ENCODE results near the gene CKM. TPM values are rescaled to one million over a fixed set of nuclear protein-coding genes. Genes with fewer than 3 reads are reported as not detected.
"Not testable (repeated sequence)": the region's sequence is repeated elsewhere in the genome, so short reads cannot be mapped to it uniquely, and the experiment has no call there.

Gene CKM
- total RNA-seq, 1 donor from 2014 or later, result 3,746 TPM

- Histone ChIP-seq H3K27ac (ENCODE audit: low read depth, low read length) (no peak overlapping the region), H3K9me3 (ENCODE audit: control insufficient read depth in 3 of 3, low read length in 3 of 3) (no peaks in the 10 kb centered on the region), H3K36me3 (ENCODE audit: control insufficient read depth in 3 of 3, insufficient read depth in 3 of 3, low read length in 3 of 3) (no peaks in the 10 kb centered on the region), H3K27me3 (ENCODE audit: control insufficient read depth in 3 of 3, insufficient read depth in 3 of 3, low read length in 3 of 3) (peaks cover 16 to 40% (median 26%) of the 10 kb centered on the region in 3 donors), H3K9ac (ENCODE audit: low read depth in 1 of 3, low read length in 3 of 3) (peak overlapping the region in 1 of 3 donors; percentile 25), H3K4me3 (ENCODE audit: low read length in 3 of 3) (no peak overlapping the region), H3K4me1 (ENCODE audit: control insufficient read depth in 3 of 3, insufficient read depth in 3 of 3, low read length in 3 of 3) (peaks cover 2 to 13% (median 5%) of the 10 kb centered on the region in 3 donors)
These were observed 18.3 kb upstream of the CKM start for GRCh38 chr19:45340899-45341453.

GRCh38 chr19:45340232-45340898 lies 17.7 kb upstream of the CKM start, which contains the start of gene KLC3:
KLC3 (plus strand) TSS chr19:45340750; CDS start chr19:45345542, 4,792 bp downstream.
- H3K36me3 ChIP-seq (ENCODE audit: control insufficient read depth in 3 of 3, insufficient read depth in 3 of 3, low read length in 3 of 3), result no peaks in the 10 kb centered on the region
- no peak within 1 kb of the TSS for H3K27ac ChIP-seq (ENCODE audit: low read depth, low read length)
- peaks cover 16 to 33% (median 26%) of the 10 kb centered on the region in 3 donors for H3K27me3 ChIP-seq (ENCODE audit: control insufficient read depth in 3 of 3, insufficient read depth in 3 of 3, low read length in 3 of 3)
- H3K4me3 ChIP-seq (ENCODE audit: low read length in 3 of 3), result no peak within 1 kb of the TSS
- H3K9me3 ChIP-seq (ENCODE audit: control insufficient read depth in 3 of 3, low read length in 3 of 3), result no peaks in the 10 kb centered on the region
- H3K9ac ChIP-seq (ENCODE audit: low read depth in 1 of 3, low read length in 3 of 3), result peak within 1 kb of the TSS in 1 of 3 donors; percentile 25
- peaks cover 2 to 13% (median 5%) of the 10 kb centered on the region in 3 donors for H3K4me1 ChIP-seq (ENCODE audit: control insufficient read depth in 3 of 3, insufficient read depth in 3 of 3, low read length in 3 of 3)

GRCh38 chr19:45339629-45340028 lies 17.0 kb upstream of the CKM start:
- H3K36me3 ChIP-seq (ENCODE audit: control insufficient read depth in 3 of 3, insufficient read depth in 3 of 3, low read length in 3 of 3), result no peaks in the 10 kb centered on the region
- H3K27me3 ChIP-seq (ENCODE audit: control insufficient read depth in 3 of 3, insufficient read depth in 3 of 3, low read length in 3 of 3), result peaks cover 14 to 29% (median 22%) of the 10 kb centered on the region in 3 donors
- H3K4me1 ChIP-seq (ENCODE audit: control insufficient read depth in 3 of 3, insufficient read depth in 3 of 3, low read length in 3 of 3), result peaks cover 2 to 13% (median 5%) of the 10 kb centered on the region in 3 donors
- H3K4me3 ChIP-seq (ENCODE audit: low read length in 3 of 3), result no peak overlapping the region
- no peak overlapping the region for H3K9ac ChIP-seq (ENCODE audit: low read depth in 1 of 3, low read length in 3 of 3)
- no peaks in the 10 kb centered on the region for H3K9me3 ChIP-seq (ENCODE audit: control insufficient read depth in 3 of 3, low read length in 3 of 3)
- no peak overlapping the region for H3K27ac ChIP-seq (ENCODE audit: low read depth, low read length)

- Histone ChIP-seq H3K36me3 (ENCODE audit: control insufficient read depth in 3 of 3, insufficient read depth in 3 of 3, low read length in 3 of 3) (no peaks in the 10 kb centered on the region), H3K27me3 (ENCODE audit: control insufficient read depth in 3 of 3, insufficient read depth in 3 of 3, low read length in 3 of 3) (peaks cover 12 to 21% (median 16%) of the 10 kb centered on the region in 3 donors), H3K9me3 (ENCODE audit: control insufficient read depth in 3 of 3, low read length in 3 of 3) (no peaks in the 10 kb centered on the region), H3K9ac (ENCODE audit: low read depth in 1 of 3, low read length in 3 of 3) (no peak overlapping the region), H3K4me3 (ENCODE audit: low read length in 3 of 3) (no peak overlapping the region), H3K4me1 (ENCODE audit: control insufficient read depth in 3 of 3, insufficient read depth in 3 of 3, low read length in 3 of 3) (peaks cover 2 to 13% (median 5%) of the 10 kb centered on the region in 3 donors), H3K27ac (ENCODE audit: low read depth, low read length) (no peak overlapping the region)
These were observed 14.1 kb upstream of the CKM start for GRCh38 chr19:45336696-45337251.

GRCh38 chr19:45334881-45335280 lies 12.2 kb upstream of the CKM start:
- H3K4me1 ChIP-seq (ENCODE audit: control insufficient read depth in 3 of 3, insufficient read depth in 3 of 3, low read length in 3 of 3); H3K4me3 ChIP-seq (ENCODE audit: low read length in 3 of 3); H3K27me3 ChIP-seq (ENCODE audit: control insufficient read depth in 3 of 3, insufficient read depth in 3 of 3, low read length in 3 of 3); H3K36me3 ChIP-seq (ENCODE audit: control insufficient read depth in 3 of 3, insufficient read depth in 3 of 3, low read length in 3 of 3); H3K9ac ChIP-seq (ENCODE audit: low read depth in 1 of 3, low read length in 3 of 3); H3K27ac ChIP-seq (ENCODE audit: low read depth, low read length); H3K9me3 ChIP-seq (ENCODE audit: control insufficient read depth in 3 of 3, low read length in 3 of 3): not testable (repeated sequence)

- peaks cover 4 to 11% (median 5%) of the 10 kb centered on the region in 3 donors for H3K4me1 ChIP-seq (ENCODE audit: control insufficient read depth in 3 of 3, insufficient read depth in 3 of 3, low read length in 3 of 3)
- H3K4me3 ChIP-seq (ENCODE audit: low read length in 3 of 3), result no peak overlapping the region
- H3K36me3 ChIP-seq (ENCODE audit: control insufficient read depth in 3 of 3, insufficient read depth in 3 of 3, low read length in 3 of 3), result no peaks in the 10 kb centered on the region
These were observed 11.1 kb upstream of the CKM start for GRCh38 chr19:45333609-45334303.

GRCh38 chr19:45331411-45331810 lies 8.7 kb upstream of the CKM start:
- H3K9me3 ChIP-seq (ENCODE audit: control insufficient read depth in 3 of 3, low read length in 3 of 3), result no peaks in the 10 kb centered on the region
- no peak overlapping the region for H3K4me3 ChIP-seq (ENCODE audit: low read length in 3 of 3)
- no peaks in the 10 kb centered on the region for H3K36me3 ChIP-seq (ENCODE audit: control insufficient read depth in 3 of 3, insufficient read depth in 3 of 3, low read length in 3 of 3)
- no peak overlapping the region for H3K27ac ChIP-seq (ENCODE audit: low read depth, low read length)
- H3K27me3 ChIP-seq (ENCODE audit: control insufficient read depth in 3 of 3, insufficient read depth in 3 of 3, low read length in 3 of 3), result no peaks in the 10 kb centered on the region
- no peak overlapping the region for H3K9ac ChIP-seq (ENCODE audit: low read depth in 1 of 3, low read length in 3 of 3)
- peaks cover 12 to 19% (median 13%) of the 10 kb centered on the region in 3 donors for H3K4me1 ChIP-seq (ENCODE audit: control insufficient read depth in 3 of 3, insufficient read depth in 3 of 3, low read length in 3 of 3)

More at GRCh38 chr19:45333609-45334303, 11.1 kb upstream of the CKM start:
- Histone ChIP-seq H3K27ac (ENCODE audit: low read depth, low read length) (no peak overlapping the region), H3K9ac (ENCODE audit: low read depth in 1 of 3, low read length in 3 of 3) (no peak overlapping the region), H3K27me3 (ENCODE audit: control insufficient read depth in 3 of 3, insufficient read depth in 3 of 3, low read length in 3 of 3) (no peaks in the 10 kb centered on the region), H3K9me3 (ENCODE audit: control insufficient read depth in 3 of 3, low read length in 3 of 3) (no peaks in the 10 kb centered on the region)

GRCh38 chr19:45327404-45328143 lies 4.9 kb upstream of the CKM start:
- peaks cover 3 to 16% (median 7%) of the 10 kb centered on the region in 3 donors for H3K27me3 ChIP-seq (ENCODE audit: control insufficient read depth in 3 of 3, insufficient read depth in 3 of 3, low read length in 3 of 3)
- H3K27ac ChIP-seq (ENCODE audit: low read depth, low read length), result peak overlapping the region; percentile 68
- no peak overlapping the region for H3K4me3 ChIP-seq (ENCODE audit: low read length in 3 of 3)
- no peaks in the 10 kb centered on the region for H3K9me3 ChIP-seq (ENCODE audit: control insufficient read depth in 3 of 3, low read length in 3 of 3)
- H3K9ac ChIP-seq (ENCODE audit: low read depth in 1 of 3, low read length in 3 of 3), result peak overlapping the region in 2 of 3 donors; percentile 42 to 71
- H3K4me1 ChIP-seq (ENCODE audit: control insufficient read depth in 3 of 3, insufficient read depth in 3 of 3, low read length in 3 of 3), result peaks cover 20 to 40% (median 21%) of the 10 kb centered on the region in 3 donors
- H3K36me3 ChIP-seq (ENCODE audit: control insufficient read depth in 3 of 3, insufficient read depth in 3 of 3, low read length in 3 of 3), result peaks cover 0 to under 1% (median 0%) of the 10 kb centered on the region in 3 donors

- Histone ChIP-seq H3K4me1 (ENCODE audit: control insufficient read depth in 3 of 3, insufficient read depth in 3 of 3, low read length in 3 of 3) (peaks cover 20 to 51% (median 26%) of the 10 kb centered on the region in 3 donors), H3K27ac (ENCODE audit: low read depth, low read length) (peak overlapping the region; percentile 100)
These were observed 1.8 kb upstream of the CKM start for GRCh38 chr19:45324349-45324907.

More at GRCh38 chr19:45324349-45324907, 1.8 kb upstream of the CKM start:
- peak overlapping the region; percentile 83 to 91 (median 90) for H3K9ac ChIP-seq (ENCODE audit: low read depth in 1 of 3, low read length in 3 of 3)
- H3K9me3 ChIP-seq (ENCODE audit: control insufficient read depth in 3 of 3, low read length in 3 of 3), result no peaks in the 10 kb centered on the region
- peaks cover 8 to 19% (median 10%) of the 10 kb centered on the region in 3 donors for H3K36me3 ChIP-seq (ENCODE audit: control insufficient read depth in 3 of 3, insufficient read depth in 3 of 3, low read length in 3 of 3)
- peaks cover 3 to 16% (median 7%) of the 10 kb centered on the region in 3 donors for H3K27me3 ChIP-seq (ENCODE audit: control insufficient read depth in 3 of 3, insufficient read depth in 3 of 3, low read length in 3 of 3)
- peak overlapping the region; percentile 76 to 78 (median 77) for H3K4me3 ChIP-seq (ENCODE audit: low read length in 3 of 3)
